Right ventricle myocardium superior (tissue), 1 donor: ENCODE data around the gene CFAP157. TPM values are rescaled to one million over a fixed set of nuclear protein-coding genes. Genes with fewer than 3 reads are reported as not detected.

Experiments
- ATAC-seq: fragments of 200-7000 bp; cut with Tn5 transposase; one replicate; pipeline ENCODE4 v1.9.1; 2020; ENCODE audit warnings: mild to moderate bottlenecking; ENCODE audit not compliant: poor library complexity
- DNase-seq: peaks from one replicate; pipeline ENCODE4 v3.0.0-alpha.2; 2020
- intact Hi-C: fragments of 100-400 bp; cut with DNase I; formaldehyde crosslinking; loops from one replicate; pipeline ENCODE4 v1.11.2; 2022
- total RNA-seq: library from RNA; stranded (reverse); fragmentation: NEBNext Ultra II Directional; extraction: Animal tissue kit (Norgen Biotek cat#: 25700); gene quantifications from one replicate; pipeline ENCODE4 v1.2.1, GENCODE V29; 2021
- donor health status: DM: no; HTN: yes; CAD: no; lungs with severe emphysema.

Gene CFAP157
- total RNA-seq, 1 donor from 2014 or later: not detected

DNA sequence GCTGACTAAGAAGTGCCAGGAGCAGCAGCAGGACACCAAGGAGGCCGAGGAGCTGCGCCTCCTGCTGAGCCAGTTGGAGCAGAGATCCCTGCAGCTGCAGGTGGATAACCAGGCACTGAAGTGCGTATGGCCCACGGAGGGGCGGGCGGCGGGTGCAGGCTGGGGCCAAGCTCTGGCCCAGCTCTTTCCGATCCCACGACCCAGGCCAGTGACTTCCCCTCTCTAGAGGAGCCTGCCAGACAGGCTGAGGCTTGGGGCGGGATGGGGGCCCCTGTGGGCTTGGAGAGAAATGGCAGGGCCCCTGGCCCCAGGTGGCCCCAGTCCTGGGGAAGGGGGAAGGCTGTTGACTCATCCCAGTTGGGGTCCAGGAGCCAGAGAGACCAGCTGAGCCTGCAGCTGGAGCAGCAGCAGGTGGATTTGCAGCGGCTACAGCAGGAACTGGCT, 5.1 kb downstream of the CFAP157 start:
- intact Hi-C loops: loop anchor here (10.0 kb wide), 1 partner anchor 217 kb away; no protein-coding TSS in a partner anchor
- DNase-seq (no peak), ATAC-seq (no peak)

DNA sequence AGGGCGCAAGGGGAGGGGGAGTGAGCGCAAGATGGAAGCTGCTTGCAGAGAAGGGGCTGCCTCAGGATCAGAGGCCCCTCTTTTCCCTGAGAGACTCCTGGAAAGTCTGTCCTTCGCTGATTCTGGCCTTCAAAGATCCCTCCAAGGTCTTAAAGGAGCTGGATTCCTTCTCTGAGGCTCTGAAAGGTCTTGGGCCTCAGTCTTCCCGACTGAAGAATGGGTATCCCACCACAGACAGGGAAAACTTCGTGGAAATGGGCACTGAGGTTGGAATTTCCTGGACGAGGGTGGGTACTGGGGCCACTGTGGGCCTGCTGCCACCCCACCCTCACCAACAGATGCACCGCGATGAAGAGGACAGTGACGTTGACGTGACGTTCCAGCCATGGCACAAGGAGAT, 5.6 kb downstream of the CFAP157 start:
- DNase-seq: no peak
- intact Hi-C loops: loop anchor here (10.0 kb wide), 1 partner anchor 218 kb away; no protein-coding TSS in a partner anchor
- ATAC-seq: no peak

DNA sequence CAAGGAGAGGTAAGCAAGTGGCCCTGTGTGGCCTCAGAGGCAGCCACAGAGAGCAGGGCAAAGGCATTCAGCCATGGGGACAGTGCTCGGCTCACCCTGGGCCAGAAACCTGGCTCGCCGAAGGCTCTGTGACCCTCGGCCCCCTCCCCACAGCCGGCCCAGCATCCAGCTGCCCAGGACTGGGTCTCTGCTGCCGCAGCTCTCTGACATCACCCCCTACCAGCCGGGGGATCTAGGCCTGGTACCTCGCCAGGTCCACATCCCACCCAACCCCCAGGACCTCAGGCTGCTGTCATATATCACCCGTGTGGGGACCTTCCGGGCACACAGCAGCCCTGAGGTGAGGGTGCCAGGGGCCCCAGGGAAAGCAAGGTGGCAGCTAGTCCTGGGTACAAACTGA, 6.1 kb downstream of the CFAP157 start:
- intact Hi-C loops: loop anchor here (10.0 kb wide), 1 partner anchor 218 kb away; no protein-coding TSS in a partner anchor
- DNase-seq (no peak), ATAC-seq (no peak)

DNA sequence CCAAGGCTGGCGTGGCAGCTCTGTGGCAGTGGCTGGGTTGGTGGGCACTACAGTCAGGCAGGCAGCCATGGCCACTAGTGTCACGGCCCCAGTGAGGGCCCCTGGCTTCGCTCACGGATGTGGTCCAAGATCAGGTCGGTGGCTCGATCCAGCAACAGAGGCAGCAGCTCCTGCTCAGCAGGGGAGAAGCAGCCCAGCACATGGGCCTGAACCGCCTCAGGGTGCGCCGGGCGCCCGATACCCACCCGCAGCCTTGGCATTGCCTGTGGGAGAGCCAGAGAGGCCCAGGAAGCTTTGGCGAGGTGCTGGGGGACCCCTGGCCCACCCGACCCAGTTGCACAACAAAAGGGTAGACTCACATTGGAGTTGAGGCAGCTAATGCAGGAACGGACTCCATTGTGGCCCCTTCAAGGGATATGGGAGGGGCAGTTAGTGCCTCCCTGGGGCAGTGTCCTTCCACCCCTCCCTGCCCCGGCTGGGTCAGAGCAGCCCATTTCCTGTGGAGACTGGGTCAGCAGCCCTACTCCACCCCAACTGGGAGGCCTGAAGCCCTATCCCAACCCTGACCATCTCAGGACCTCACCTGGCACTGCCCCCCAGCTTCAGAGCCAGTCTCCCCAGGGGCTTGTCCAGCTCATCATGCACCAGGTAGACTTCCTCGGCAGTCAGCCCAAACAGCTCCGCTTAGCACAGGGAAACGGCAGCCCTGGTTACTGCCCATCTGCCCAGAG, 7.4 kb downstream of the CFAP157 start:
- DNase-seq: no peak
- no peak for ATAC-seq
- intact Hi-C loops: loop anchor here (10.0 kb wide), 1 partner anchor 219 kb away; no protein-coding TSS in a partner anchor

DNA sequence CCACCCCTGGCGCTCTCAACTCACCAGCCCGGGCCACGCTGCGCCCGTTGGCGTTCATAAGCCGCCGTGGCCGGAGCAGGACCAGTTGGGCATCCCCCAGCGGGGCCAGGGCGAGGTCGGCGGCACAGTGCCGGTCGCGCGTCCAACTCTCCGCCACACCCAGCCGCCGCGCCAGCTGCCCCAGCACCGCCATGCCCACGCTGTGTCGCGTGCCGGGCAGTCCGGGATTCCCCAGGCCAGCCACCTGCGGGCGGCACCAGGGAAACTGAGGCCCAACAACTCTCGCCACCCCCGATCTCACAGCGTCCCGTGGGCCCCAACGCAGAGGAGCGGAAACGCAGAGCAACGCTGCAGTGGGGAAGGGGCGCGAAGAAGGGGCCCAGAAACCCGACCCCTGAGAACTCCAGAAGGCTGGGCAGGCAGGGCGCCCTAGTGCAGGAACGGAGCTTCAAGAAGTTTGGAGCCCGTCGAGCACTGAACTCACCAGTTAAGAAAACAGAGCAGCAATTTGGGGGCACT, 8.2 kb downstream of the CFAP157 start:
- intact Hi-C loops: loop anchor here (5.0 to 10.0 kb wide), 2 partner anchors 103 to 220 kb away; partner anchors contain the start of gene STXBP1
- ATAC-seq (peak; percentile 21), DNase-seq (peak; percentile 56)

DNA sequence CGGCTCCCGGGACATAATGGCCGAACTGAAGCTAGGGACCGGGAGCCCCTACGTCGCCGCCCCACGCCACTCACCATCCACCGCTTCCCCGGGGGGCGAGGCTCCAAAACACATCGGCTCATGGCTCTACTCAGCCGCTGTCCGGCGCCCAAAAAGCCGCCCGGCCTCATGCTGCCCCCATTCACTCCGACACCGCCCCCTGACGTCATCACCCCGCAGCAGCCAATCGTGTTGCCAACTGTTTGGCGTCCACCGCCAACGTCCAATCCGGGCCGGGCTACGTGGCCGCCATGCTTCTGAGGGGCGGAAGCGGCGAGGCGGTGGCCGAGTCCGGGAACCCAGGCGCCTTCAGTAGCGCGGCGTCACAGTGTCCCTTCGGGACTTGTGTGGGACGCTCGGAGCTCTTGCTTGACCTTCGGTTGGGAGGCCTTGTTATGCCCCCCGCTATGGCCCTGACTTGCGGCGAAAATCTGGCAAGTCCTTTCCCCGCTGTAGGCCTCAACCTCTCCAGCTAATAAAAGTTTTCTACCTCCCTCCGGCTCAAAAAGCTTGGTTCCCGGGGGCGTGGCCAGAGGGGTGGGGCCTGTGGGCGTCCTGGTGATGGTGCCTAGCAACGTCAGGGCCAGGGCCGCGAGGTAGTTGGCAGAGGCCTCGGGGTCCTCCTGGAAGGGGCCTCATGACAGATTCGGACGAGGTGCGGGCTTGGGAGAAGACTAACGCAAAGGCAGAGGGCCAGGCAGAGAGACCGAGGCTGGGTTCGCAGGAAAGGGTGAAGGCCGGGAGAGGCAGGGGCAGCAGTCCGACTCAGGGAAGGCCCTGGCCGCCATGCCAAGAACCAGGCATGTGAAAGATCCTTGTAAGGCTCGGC, 8.9 kb downstream of the CFAP157 start, which contains the start of the genes PTRH1 and TTC16:
Gene PTRH1, minus strand, starts transcription at position 194 of the 868 bp plus-strand sequence. Its CDS starts 24 bp downstream, at position 170.
Gene TTC16, plus strand, starts transcription at position 610 of the 868 bp plus-strand sequence. Its CDS starts 67 bp downstream, at position 677.
- ATAC-seq: peak; percentile 98
- intact Hi-C loops: loop anchor here (5.0 to 10.0 kb wide), 2 partner anchors 103 to 221 kb away; partner anchors contain the start of gene STXBP1

DNA sequence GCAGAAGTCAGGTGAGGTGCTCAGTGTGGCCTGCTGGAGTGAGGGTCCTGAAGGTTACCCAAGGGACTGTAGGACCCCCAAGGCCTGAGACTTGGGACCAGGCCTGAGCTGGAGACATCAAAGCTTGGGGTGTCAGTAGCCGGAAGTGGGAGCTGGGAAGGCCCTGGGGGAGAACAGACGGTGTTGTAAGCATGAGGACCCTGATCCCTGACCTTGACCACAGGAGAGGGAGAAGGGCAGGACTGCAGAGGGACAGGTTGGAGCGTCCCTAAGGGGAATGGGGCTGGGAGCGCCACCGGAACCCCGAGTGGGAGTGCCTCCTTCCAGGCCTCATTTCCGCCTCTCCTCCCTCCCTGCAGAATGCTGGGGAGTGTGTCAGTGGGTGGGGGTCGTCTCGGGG, 9.6 kb downstream of the CFAP157 start:
- ATAC-seq: no peak
- intact Hi-C loops: loop anchor here (5.0 to 10.0 kb wide), 2 partner anchors 104 to 222 kb away; partner anchors contain the start of gene STXBP1
- no peak for DNase-seq

More for the DNA sequence above, 8.9 kb downstream of the CFAP157 start, which contains the start of the genes PTRH1 and TTC16:
- DNase-seq: peak; percentile 98

DNA sequence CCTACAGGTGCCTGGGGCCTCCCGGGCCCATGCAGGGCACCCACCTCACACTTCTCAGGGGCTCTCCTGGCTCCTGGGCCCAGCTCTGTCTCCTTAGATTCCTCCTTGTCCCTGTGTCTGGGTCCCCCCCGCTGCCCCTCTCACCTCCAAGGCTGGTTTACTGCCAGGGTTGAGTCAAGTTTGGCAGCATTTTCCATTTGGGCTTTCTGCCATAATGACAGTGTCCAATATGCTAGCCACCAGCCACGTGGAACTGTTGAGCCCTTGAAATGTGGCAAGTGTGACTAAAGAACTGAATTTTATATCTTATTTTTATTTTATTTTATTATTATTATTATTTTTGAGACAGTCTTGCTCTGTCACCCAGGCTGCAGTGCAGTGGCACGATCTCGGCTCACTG, 11.0 kb downstream of the CFAP157 start:
- no peak for ATAC-seq
- intact Hi-C loops: loop anchor here (5.0 to 10.0 kb wide), 2 partner anchors 105 to 223 kb away; partner anchors contain the start of gene STXBP1
- DNase-seq: no peak

DNA sequence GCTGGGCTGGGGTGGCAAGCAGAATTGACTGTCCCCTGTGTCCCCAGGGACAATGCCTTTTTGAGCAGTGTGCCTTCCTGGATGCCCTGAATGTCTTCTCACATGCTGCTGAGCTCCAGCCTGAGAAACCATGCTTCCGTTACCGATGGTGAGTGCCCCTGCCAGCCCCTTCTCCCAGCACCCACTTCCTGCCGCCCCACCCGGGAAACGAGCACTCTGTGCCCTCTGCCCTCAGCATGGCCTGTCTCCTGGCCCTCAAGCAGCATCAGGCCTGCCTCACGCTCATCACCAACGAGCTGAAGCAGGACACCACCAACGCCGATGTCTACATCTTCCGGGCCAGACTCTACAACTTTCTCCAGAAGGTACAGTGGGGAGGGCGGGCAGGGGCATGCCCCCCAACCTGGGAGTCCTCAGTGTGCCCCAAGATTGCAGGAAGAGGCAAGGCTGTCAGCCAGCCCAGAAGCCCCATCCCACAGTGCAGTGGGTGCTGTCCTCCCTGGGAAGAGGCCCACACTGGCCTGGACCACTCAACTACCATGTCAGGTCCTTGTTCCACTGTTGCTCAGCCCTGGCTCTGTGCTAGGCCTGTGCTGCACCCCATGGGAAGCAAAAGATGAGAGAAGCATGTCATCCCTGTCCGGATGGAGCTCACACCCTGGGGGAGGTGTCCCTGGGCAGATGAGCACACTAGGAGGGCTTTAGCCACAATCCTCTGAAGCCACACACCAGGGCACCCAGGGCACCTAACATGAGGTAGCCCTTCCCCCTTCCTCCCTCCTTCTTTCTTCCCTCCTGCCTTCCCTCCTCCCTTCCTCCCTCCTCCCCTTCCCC, 13.5 kb downstream of the CFAP157 start:
- intact Hi-C loops: no loop called here
- ATAC-seq (no peak), DNase-seq (no peak)

DNA sequence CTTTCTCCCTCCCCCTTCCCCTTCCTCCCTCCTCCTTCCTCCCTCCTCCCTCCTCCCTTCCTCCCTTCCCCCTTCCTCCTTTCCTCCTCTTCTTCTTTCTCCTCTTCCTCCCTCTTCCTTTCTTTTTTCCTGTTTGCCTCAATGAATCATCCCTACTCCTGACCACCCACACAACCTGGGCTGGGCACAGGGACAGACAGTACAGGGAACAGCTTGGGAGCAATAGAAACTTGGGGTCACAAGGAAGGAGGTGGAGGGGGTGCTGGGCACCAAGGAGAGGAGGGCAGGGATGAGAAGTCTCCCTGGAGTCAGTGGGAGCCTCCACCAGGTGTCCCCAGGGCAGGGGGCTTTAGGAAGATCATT, 14.1 kb downstream of the CFAP157 start:
- ATAC-seq: no peak
- intact Hi-C loops: no loop called here

DNA sequence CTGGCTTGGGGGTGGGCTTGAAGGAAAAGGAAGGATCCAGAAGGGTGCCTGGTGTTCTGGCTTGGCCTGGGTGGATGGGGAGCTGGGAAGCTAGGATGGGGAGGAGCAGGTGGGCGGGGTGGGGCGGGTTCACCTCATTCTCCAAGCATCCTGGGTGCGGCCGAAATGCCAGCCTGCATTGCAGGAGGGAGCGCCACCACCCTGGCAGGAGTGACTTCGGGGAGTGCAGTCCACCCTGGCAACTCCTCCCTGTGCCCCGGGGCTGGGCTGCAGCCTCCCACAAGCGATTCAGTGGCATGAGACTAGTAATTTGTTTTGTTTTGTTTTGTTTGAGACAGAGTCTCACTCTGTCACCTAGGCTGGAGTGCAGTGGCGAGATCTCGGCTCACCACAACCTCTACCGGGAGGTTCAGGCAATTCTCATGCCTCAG, 14.6 kb downstream of the CFAP157 start:
- DNase-seq (no peak), ATAC-seq (no peak)
- intact Hi-C loops: no loop called here

More for the DNA sequence above, 14.1 kb downstream of the CFAP157 start:
- no peak for DNase-seq

DNA sequence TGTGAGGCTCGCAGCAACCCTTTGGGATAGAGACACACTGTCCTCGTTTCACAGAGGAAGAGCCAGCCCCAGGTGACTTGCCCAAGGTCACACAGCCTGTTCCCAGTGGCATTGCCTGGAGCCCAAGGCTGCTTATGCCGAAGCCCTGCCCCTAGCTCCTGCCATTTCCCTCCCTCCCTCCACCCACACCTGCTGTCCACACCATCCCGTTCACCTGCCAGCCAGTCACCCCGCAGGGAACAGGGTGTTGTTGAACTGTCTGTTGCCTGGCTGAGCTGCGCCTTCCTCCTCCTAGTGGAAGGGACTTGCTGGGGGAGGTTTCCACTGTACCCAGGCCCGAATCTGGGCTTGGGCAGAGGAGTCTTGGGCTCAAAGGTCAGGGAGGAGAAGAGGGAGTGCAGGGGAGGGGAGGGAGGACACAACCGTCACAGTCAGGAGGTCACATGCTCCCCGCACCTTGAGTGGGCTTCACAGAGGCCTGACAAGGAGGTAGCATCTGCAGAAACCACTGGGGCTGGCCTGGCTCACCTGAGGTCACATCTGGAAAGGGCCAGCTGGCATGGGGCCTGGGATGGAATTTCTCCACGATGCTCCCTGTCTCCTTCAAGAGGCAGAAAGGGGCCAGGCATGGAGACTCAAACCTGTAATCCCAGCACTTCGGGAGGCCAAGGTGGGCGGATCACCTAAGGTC, 15.4 kb downstream of the CFAP157 start:
- intact Hi-C loops: no loop called here
- ATAC-seq (no peak), DNase-seq (no peak)

DNA sequence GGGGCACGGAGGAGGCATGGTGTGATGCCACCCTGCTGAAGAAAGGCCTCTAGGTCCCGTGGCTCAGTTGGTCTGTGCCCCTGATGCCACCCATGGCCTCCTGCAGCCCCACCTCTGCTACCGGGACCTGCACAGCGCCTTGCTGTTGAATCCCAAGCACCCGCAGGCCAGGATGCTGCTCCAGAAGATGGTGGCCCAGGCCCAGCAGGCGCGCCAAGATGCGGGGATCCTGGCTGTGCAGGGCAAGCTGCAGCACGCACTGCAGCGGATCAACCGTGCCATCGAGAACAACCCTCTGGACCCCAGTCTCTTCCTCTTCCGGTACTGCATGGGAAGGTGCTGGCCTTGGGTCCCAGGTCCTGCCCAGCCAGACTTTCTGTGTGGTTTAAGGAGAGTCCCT, 16.2 kb downstream of the CFAP157 start:
- DNase-seq: no peak
- ATAC-seq: no peak
- intact Hi-C loops: no loop called here

DNA sequence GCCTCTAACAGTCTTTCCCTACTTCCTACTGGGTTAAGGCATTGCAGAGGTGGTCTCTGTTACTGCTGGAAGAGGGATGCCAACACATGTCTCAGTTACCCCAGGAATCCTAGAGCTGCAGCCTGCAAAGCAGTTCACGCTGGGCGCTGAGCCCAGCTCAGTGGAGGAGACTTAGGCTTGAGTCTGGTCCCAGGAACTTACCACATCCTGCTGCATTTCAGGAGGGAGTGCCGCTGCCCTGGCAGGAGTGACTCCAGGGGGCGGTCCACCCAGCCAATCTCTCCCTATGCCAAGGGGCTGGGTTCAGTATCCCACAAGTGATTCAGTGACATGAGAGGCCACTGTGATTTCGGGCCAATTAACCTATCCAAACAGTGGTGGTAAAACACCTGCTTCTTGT, 16.7 kb downstream of the CFAP157 start:
- intact Hi-C loops: no loop called here
- DNase-seq (no peak), ATAC-seq (no peak)

DNA sequence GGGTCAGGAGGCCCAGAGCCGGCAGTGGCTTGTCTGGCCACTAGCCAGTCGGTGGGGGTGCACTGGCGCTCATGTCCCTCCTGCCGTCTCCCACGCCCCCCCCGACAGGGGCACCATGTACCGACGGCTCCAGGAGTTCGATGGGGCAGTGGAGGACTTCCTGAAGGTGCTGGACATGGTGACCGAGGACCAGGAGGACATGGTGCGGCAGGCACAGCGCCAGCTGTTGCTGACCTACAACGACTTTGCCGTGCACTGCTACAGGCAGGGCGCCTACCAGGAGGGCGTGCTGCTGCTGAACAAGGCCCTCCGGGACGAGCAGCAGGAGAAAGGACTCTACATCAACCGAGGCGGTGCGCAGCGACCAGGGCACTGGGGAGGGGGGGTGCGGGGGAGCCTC, 17.2 kb downstream of the CFAP157 start:
- DNase-seq: peak; percentile 62
- intact Hi-C loops: no loop called here
- peak; percentile 76 for ATAC-seq

DNA sequence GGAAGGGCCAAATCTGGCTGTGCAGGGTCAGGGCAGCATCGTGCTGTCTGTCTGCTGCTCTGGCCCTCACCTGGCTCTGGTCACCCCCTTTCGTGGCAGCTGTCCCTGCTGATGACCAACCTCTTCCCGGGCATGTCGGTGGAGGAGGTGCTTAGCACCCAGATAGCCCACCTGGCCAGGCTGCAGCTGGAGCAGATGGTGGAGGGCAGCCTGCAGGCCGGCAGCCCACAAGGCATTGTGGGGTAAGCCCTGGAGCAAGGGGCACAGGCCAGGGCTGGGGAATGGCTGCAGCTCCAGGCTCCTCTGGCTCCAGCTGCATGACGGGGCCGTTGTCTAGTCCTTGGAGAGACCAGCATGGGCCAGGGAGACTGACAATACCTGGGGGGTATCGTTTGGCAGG, 20.1 kb downstream of the CFAP157 start:
- DNase-seq (no peak), ATAC-seq (no peak)
- intact Hi-C loops: no loop called here

DNA sequence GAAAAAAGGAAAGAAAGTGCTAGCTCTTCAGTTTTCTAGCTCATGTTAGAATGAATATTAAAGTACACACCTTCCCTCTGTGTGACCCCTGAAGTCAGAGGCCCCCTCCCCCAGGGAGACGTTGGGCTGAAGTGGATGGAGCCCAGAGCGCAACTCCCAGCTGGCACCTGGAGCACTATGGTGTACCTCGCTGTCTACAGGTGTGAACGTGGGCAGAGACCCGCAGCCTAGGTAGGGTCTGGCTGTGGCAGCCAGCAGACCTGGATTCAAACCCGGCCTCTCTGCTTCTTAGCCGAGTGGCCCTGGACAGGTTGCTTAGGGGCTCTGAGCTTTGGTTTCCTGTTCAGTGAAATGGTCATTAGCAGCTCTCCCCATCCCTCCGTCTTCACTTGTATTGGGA, 22.0 kb downstream of the CFAP157 start:
- ATAC-seq: no peak
- intact Hi-C loops: no loop called here
- no peak for DNase-seq
